ENCODE data around the gene EIF2S1. TPM values are rescaled to one million over a fixed set of nuclear protein-coding genes. Genes with fewer than 3 reads are reported as not detected.
"Not testable (repeated sequence)": the region's sequence is repeated elsewhere in the genome, so short reads cannot be mapped to it uniquely, and the experiment has no call there.

EIF2S1 gene
- total and polyA plus RNA-seq, 10 donors: 13.9 to 68.6 (median 52.0) TPM

- no peaks in the 10 kb centered on the region for H3K4me1 ChIP-seq
- intact Hi-C loops (cut with DNase I; ENCODE audit: low total_unique reads): no loop called here
- no peaks in the 10 kb centered on the region for H3K36me3 ChIP-seq
- H3K9me3 ChIP-seq: peaks cover 0 to 4% (median 0%) of the 10 kb centered on the region in 8 donors
- H3K4me3 ChIP-seq: no peak overlapping the region
- TF ChIP-seq CTCF (IDR thresholded peaks at IDR 0.05 in 8 of 11, conservative IDR thresholded peaks at IDR 0.05 in 3 of 11): no peak
- TF ChIP-seq POLR2AphosphoS5 (IDR thresholded peaks at IDR 0.05): no peak
- no peak for TF ChIP-seq POLR2A (IDR thresholded peaks at IDR 0.05)
- DNase-seq: no peak
- no peak overlapping the region for H3K27ac ChIP-seq
- no peaks in the 10 kb centered on the region for H3K27me3 ChIP-seq (replicated peaks in 1 of 7)
- WGBS, 5 donors: 84 to 94% (median 90%) methylated on average over 4 of the region's 4 CpGs
Observed at GRCh38 chr14:67400434-67400833, 40.3 kb downstream of the EIF2S1 start.

GRCh38 chr14:67405771-67406170 lies 45.6 kb downstream of the EIF2S1 start:
- intact Hi-C loops (cut with DNase I; ENCODE audit: low total_unique reads): no loop called here
- H3K4me1 ChIP-seq: no peaks in the 10 kb centered on the region
- H3K4me3 ChIP-seq: no peak overlapping the region
- peaks cover 0 to 2% (median 0%) of the 10 kb centered on the region in 7 donors for H3K27me3 ChIP-seq (replicated peaks in 1 of 7)
- 90 to 98% (median 93%) methylated on average over 5 of the region's 5 CpGs for WGBS, 5 donors
- no peaks in the 10 kb centered on the region for H3K36me3 ChIP-seq
- no peak overlapping the region for H3K27ac ChIP-seq
- no peak for DNase-seq
- H3K9me3 ChIP-seq: peaks cover 0 to 4% (median 0%) of the 10 kb centered on the region in 8 donors
- TF ChIP-seq POLR2AphosphoS5 (IDR thresholded peaks at IDR 0.05): no peak
- TF ChIP-seq POLR2A (IDR thresholded peaks at IDR 0.05): no peak
- no peak for TF ChIP-seq CTCF (IDR thresholded peaks at IDR 0.05 in 8 of 11, conservative IDR thresholded peaks at IDR 0.05 in 3 of 11)

GRCh38 chr14:67408122-67408801 lies 48.1 kb downstream of the EIF2S1 start:
- H3K9me3 ChIP-seq; intact Hi-C loops (cut with DNase I; ENCODE audit: low total_unique reads); H3K27ac ChIP-seq; DNase-seq; H3K36me3 ChIP-seq; H3K4me3 ChIP-seq: not testable (repeated sequence)
- H3K4me1 ChIP-seq: peaks cover 0 to 13% (median 10%) of the 10 kb centered on the region in 6 donors
- peaks cover 0 to 24% (median 13%) of the 10 kb centered on the region in 7 donors for H3K27me3 ChIP-seq (replicated peaks in 1 of 7)
- WGBS, 5 donors: 81 to 91% (median 85%) methylated on average over 7 of the region's 7 CpGs

GRCh38 chr14:67409461-67409860 lies 49.3 kb downstream of the EIF2S1 start:
- 76 to 90% (median 86%) methylated on average over 8 of the region's 8 CpGs for WGBS, 5 donors
- Histone ChIP-seq H3K36me3 (no peaks in the 10 kb centered on the region), H3K9me3 (no peaks in the 10 kb centered on the region), H3K27ac (no peak overlapping the region), H3K4me3 (no peak overlapping the region), H3K4me1 (peaks cover 0 to 17% (median 10%) of the 10 kb centered on the region in 6 donors), H3K27me3 (replicated peaks in 1 of 7) (peaks cover 0 to 24% (median 13%) of the 10 kb centered on the region in 7 donors)
- TF ChIP-seq POLR2A (IDR thresholded peaks at IDR 0.05) (no peak), POLR2AphosphoS5 (IDR thresholded peaks at IDR 0.05) (no peak), CTCF (IDR thresholded peaks at IDR 0.05 in 8 of 11, conservative IDR thresholded peaks at IDR 0.05 in 3 of 11) (no peak)
- intact Hi-C loops (cut with DNase I; ENCODE audit: low total_unique reads): no loop called here
- no peak for DNase-seq

Data from spleen (tissue), 11 donors.